GM18858 (cell line): ENCODE measurements around the gene SPDYE11.
"Not testable (repeated sequence)": the region's sequence is repeated elsewhere in the genome, so short reads cannot be mapped to it uniquely, and the experiment has no call there.

Experiments used
- ATAC-seq: cut with Tn5 transposase; IDR thresholded peaks from one replicate; pipeline ENCODE4 v1.9.1; 2021; ENCODE audit not compliant: unreplicated experiment

The SPDYE11 gene, protein sequence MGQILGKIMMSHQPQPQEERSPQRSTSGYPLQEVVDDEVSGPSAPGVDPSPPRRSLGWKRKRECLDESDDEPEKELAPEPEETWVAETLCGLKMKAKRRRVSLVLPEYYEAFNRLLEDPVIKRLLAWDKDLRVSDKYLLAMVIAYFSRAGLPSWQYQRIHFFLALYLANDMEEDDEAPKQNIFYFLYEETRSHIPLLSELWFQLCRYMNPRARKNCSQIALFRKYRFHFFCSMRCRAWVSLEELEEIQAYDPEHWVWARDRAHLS

DNA sequence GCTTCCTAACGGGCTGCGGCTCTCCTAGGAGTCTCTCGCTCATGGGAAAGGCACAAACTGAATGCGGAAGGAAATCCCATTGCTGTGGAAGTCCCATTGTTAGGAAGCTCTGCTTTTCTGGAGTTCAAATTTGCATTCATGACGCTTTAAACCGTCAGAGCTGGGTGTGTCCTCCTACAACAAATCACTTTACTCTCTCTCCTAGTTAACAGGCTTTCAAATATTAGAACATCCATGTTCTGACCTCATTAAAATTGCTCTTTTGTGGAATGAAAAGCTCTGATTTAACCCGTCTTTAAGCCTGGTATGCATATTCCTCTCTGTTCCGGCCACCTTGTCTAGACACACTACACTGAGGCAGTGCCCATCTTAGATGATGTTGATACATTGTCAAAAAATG is at the start of gene SPDYE11:
Gene SPDYE11, minus strand, starts transcription at position 101 of the 400 bp plus-strand sequence. CDS start 1,800 bp downstream, outside the sequence.
- ATAC-seq = not testable (repeated sequence)

DNA sequence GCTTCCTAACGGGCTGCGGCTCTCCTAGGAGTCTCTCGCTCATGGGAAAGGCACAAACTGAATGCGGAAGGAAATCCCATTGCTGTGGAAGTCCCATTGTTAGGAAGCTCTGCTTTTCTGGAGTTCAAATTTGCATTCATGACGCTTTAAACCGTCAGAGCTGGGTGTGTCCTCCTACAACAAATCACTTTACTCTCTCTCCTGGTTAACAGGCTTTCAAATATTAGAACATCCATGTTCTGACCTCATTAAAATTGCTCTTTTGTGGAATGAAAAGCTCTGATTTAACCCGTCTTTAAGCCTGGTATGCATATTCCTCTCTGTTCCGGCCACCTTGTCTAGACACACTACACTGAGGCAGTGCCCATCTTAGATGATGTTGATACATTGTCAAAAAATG is 28.2 kb upstream of the SPDYE11 start, which contains the start of gene SPDYE9:
Gene SPDYE9, minus strand, starts transcription at position 101 of the 400 bp plus-strand sequence. CDS start 1,800 bp downstream, outside the sequence.
- ATAC-seq = not testable (repeated sequence)

DNA sequence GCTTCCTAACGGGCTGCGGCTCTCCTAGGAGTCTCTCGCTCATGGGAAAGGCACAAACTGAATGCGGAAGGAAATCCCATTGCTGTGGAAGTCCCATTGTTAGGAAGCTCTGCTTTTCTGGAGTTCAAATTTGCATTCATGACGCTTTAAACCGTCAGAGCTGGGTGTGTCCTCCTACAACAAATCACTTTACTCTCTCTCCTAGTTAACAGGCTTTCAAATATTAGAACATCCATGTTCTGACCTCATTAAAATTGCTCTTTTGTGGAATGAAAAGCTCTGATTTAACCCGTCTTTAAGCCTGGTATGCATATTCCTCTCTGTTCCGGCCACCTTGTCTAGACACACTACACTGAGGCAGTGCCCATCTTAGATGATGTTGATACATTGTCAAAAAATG is 28.0 kb downstream of the SPDYE11 start, which contains the start of gene SPDYE8:
Gene SPDYE8, minus strand, starts transcription at position 101 of the 400 bp plus-strand sequence. CDS start 1,800 bp downstream, outside the sequence.
- ATAC-seq = not testable (repeated sequence)

DNA sequence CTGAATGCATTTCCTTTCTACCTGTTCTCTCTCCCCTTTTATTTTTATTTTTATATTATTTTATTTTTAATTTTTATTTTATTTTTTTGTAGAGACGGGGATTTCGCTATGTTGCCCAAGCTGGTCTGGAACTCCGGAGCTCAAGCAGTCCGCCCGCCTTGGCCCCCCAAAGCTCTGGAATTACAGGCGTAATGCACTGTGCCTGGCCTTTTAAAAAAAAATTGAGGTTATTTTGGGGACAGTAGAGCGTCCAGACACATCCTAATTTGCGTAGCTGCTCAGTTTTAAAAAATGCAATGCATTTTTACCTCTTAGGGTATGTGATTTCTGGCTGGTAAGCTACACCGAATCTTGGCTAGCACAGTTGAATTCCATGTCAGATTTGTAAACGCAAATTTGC is 51.2 kb downstream of the SPDYE11 start:
- not testable (repeated sequence) for ATAC-seq

DNA sequence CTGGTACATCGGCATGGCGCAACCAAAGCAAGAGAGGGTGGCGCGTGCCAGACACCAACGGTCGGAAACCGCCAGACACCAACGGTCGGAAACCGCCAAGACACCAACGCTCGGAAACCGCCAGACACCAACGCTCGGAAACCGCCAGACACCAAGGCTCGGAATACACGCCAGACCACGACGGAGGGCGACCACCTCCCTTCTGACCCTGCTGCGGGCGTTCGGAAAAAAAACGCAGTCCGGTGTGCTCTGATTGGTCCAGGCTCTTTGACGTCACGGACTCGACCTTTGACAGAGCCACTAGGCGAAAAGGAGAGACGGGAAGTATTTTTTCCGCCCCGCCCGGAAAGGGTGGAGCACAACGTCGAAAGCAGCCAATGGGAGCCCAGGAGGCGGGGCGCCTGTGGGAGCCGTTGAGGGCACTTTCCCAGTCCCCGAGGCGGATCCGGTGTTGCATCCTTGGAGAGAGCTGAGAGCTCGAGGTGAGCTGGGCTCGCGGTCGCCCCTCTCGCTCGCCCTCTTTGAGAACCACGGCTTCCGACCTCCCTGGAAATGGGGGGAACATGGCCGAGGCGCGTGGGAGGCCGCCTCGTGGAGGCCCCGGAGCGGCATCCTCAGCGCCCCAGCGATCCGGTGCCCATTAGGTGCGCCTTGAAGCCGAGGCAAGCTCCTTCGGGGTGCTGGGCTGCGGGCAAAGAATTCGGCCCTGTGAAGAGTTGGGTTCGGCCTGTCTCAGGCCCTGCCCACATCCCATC is 51.8 kb downstream of the SPDYE11 start:
- ATAC-seq = peak; percentile 79

DNA sequence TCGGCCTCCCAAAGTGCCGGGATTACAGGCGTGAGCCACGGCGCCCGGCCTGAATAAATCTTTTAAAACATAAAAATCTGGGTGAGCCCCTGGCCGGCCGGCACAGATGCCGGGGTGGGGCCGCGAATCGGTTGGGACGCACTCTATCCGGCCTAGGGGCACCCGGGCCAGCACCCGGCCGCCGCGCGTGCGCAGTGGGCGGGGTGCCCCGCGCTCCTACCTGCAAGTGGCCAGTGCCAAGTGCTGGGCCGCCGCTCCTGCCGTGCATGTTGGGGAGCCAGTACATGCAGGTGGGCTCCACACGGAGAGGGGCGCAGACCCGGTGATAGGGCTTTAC is 52.4 kb downstream of the SPDYE11 start:
- ATAC-seq = peak; percentile 56

DNA sequence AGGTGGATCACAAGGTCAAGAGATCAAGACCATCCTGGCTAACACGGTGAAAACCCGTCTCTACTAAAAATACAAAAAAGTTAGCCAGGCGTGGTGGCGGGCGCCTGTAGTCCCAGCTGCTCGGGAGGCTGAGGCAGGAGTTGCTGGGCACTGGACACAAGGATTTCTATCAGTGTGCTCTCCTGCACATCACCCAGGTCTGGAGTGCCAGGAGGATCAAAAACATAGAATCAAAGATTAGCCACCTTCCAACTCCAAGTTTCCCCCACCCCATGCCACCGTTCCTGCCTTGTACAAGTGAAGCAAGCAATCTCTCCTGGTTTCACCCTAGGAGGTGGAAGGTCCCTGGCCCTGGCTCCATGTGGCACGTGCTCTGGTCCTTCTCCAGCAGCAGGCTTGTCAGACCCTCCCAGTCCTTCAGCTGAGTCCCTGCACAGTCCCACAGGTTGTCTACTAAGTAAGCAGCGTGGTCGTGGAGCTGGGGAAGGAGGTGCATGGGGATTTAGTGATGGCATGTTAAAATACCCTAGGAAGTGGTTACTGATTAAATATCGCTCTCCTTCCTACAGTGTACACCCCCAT is 59.7 kb downstream of the SPDYE11 start:
- ATAC-seq = not testable (repeated sequence)
